ENCODE data around the gene NCOA3.

DNA sequence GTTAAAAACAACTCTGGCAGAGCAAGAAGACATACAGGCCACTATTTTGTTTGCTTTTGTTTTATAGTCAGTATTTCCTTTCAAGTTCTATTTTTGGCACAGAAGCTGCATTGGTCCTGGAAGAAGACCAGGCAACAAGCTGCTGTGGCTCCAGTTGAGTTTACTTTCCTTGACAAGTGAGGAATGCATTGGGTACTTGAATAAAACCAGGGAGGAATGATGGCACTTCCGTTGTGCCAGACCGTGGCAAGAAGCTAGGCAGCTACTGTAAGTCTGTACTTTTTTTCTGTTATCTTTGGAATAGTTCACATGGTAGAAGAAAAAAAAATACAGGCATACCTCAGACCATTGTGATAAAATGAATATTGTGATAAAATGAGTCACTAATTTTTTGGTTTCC, 66.3 kb downstream of the NCOA3 start:
- TF ChIP-seq CEBPB (IDR thresholded peaks at IDR 0.05): no peak
- TF ChIP-seq FOXM1 (IDR thresholded peaks at IDR 0.05; ENCODE audit: borderline replicate concordance, low read depth): no peak
- no peak for TF ChIP-seq EGR1 (IDR thresholded peaks at IDR 0.05)
- no peak for TF ChIP-seq TAF1 (IDR thresholded peaks at IDR 0.05; ENCODE audit: low read depth)
- TF ChIP-seq, protein P1, sequence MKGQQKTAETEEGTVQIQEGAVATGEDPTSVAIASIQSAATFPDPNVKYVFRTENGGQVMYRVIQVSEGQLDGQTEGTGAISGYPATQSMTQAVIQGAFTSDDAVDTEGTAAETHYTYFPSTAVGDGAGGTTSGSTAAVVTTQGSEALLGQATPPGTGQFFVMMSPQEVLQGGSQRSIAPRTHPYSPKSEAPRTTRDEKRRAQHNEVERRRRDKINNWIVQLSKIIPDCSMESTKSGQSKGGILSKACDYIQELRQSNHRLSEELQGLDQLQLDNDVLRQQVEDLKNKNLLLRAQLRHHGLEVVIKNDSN (IDR thresholded peaks at IDR 0.05): no peak
- TF ChIP-seq NFIC (IDR thresholded peaks at IDR 0.05): no peak

Data from Ishikawa (cell line).